GM18868 (cell line): ENCODE data around the gene PDLIM4.
A peak's percentile ranks its signal among the peaks of the same experiment; 100 is the strongest.

ENCODE experiments used
- ATAC-seq: cut with Tn5 transposase; IDR thresholded peaks from one replicate; pipeline ENCODE4 v1.9.1; 2021; ENCODE audit warnings: mild to moderate bottlenecking, moderate library complexity; ENCODE audit not compliant: unreplicated experiment

Gene PDLIM4, protein sequence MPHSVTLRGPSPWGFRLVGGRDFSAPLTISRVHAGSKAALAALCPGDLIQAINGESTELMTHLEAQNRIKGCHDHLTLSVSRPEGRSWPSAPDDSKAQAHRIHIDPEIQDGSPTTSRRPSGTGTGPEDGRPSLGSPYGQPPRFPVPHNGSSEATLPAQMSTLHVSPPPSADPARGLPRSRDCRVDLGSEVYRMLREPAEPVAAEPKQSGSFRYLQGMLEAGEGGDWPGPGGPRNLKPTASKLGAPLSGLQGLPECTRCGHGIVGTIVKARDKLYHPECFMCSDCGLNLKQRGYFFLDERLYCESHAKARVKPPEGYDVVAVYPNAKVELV

GRCh38 chr5:132257131-132258101 lies at the start of gene PDLIM4:
PDLIM4 (plus strand) TSS chr5:132257696; CDS start chr5:132257735, 39 bp downstream.
- no peak for ATAC-seq

DNA sequence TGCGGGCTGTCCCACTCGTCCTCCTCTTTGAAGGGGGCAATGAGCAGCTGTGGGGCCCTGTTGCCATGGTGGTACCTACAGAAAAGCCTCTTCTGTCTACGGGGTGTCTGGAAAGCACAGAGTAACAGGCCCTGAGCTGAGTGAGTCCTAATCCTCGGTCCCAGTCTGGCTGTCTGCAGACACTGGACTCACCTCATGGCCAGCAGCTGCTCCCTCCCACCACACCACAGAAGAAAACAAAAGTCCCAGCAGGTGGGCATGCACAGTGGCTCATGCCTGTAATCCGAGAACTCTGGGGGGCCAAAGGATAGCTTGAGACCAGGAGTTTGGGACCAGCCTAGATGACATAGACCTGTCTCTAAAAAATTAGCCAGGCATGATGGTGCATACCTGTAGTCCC lies 49.7 kb upstream of the PDLIM4 start:
- no peak for ATAC-seq

DNA sequence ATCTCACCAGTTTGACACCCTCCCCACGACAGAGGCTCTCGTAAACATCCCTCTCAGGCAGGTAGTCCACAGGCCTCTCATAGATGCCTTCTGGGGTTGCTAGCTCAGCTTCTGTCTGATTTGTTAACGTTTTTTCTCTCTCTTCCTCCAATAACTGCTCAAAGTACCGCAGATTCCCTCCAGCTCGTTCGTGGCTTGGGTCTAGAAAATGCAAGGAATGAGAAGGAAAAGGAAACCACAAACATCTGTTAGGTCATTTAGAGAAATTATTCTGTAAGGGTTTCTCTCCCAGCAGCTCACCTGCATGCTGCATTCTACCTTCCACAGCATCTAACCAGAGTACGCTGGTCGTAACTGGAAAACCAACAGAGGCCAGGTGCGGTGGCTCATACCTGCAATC lies 48.4 kb upstream of the PDLIM4 start:
- ATAC-seq = no peak

GRCh38 chr5:132209901-132210545 lies 47.5 kb upstream of the PDLIM4 start:
- no peak for ATAC-seq

DNA sequence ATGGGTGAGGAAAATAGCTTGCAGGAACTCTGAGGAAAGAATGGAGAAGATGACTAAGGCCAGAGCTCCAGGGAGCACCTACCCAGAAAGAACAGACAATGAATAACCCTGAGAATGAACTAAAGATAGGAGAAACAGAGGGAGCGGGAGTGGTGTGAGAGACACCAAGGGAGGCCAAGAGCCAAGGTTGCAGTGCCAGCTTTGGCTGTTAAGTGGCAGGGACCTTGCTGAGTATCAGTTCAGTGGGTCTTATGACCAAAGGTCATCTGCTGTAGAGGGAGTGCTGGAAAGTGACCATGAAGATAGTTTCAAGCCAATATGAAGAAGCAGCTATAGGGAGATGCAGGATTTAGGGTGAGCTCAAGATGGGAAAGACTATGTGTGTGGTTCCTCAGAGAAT lies 46.6 kb upstream of the PDLIM4 start:
- no peak for ATAC-seq

DNA sequence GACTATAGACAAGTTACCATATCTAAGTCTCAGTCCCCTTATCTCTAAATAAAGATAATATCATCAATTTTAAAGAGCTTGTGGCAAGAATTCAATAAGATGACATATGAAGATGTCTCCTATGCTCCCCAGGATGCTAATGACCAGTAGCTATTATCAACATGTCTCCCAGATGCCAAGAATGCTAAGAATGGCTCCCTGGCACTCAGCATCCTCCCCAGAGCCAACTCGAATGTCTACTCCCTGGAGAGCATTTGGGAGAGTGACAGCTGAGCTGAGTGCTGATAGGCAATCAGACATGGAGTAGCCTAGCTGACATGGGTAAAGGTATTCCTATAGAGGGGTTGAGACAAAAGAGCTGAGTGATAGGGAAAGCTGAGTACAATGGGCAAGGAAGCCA lies 45.7 kb upstream of the PDLIM4 start:
- no peak for ATAC-seq

- ATAC-seq = no peak
These were observed 43.8 kb upstream of the PDLIM4 start for GRCh38 chr5:132213666-132214065.

- no peak for ATAC-seq
These were observed 43.0 kb upstream of the PDLIM4 start for GRCh38 chr5:132214491-132214890.

- ATAC-seq = no peak
These were observed 42.2 kb upstream of the PDLIM4 start for GRCh38 chr5:132215329-132215728.

- no peak for ATAC-seq
These were observed 39.2 kb upstream of the PDLIM4 start for GRCh38 chr5:132218321-132218720.

- ATAC-seq = no peak
These were observed 38.1 kb upstream of the PDLIM4 start for GRCh38 chr5:132219289-132219970.

- no peak for ATAC-seq
These were observed 37.5 kb upstream of the PDLIM4 start for GRCh38 chr5:132219981-132220380.

GRCh38 chr5:132220491-132220890 lies 37.0 kb upstream of the PDLIM4 start:
- ATAC-seq = no peak

- no peak for ATAC-seq
These were observed 35.5 kb upstream of the PDLIM4 start for GRCh38 chr5:132221781-132222648.

- peak; percentile 90 for ATAC-seq
These were observed 34.9 kb upstream of the PDLIM4 start for GRCh38 chr5:132222649-132223038.

DNA sequence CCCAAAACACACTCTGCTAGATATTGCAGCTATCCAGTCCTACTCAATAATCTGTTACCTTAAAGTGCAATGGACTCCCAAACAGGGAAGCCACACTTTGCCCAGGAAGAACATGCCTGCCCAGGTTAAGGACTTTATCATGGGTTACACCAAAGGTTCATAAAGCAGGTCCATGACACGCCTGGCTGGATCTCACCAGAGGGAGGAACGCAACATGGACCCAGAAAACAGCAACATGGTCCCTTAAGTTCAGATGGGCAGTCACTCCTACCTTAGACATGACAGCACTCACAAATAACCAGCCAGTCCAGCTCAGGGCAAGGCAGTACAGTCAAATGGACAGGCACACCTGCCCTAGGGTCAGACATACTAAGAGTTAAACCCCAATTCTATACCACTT lies 33.6 kb upstream of the PDLIM4 start:
- ATAC-seq = no peak

- ATAC-seq = no peak
These were observed 32.8 kb upstream of the PDLIM4 start for GRCh38 chr5:132224716-132225115.

GRCh38 chr5:132225165-132226032 lies 32.1 kb upstream of the PDLIM4 start:
- no peak for ATAC-seq
